ENCODE data around the gene HECW1.

HECW1 gene

DNA sequence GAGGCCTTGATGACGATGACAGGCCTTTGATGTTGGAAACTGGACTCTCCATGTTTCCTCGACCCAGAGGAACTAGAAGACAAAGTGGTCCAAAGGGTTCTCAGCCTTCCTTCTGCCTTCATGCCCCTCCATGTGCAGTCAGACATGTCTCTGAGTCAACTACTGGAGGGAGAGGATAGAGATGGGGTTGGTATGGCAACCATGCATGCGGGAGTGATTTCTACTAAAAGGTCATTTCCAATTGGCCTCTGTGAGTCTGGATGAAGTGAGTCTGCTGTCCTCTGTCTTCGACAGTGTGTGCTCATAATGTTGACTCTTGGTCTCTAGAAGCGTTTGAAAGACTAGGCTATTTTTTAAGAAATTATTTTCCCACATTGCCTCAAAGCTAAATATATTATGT is 499.7 kb downstream of the HECW1 start:
- no peak overlapping the region for H3K4me3 ChIP-seq (ENCODE audit: low read depth, low read length)
- H3K36me3 ChIP-seq (ENCODE audit: control insufficient read depth, insufficient read depth, low read length), result peaks cover 8% of the 10 kb centered on the region
- no peak overlapping the region for H3K9ac ChIP-seq (ENCODE audit: low read depth, low read length)
- no peaks in the 10 kb centered on the region for H3K9me3 ChIP-seq (ENCODE audit: control insufficient read depth, insufficient read depth, low read length)
- no peaks in the 10 kb centered on the region for H3K4me1 ChIP-seq (ENCODE audit: control insufficient read depth, insufficient read depth, low read length)
- H3K27me3 ChIP-seq (ENCODE audit: control insufficient read depth, insufficient read depth, low read length), result no peaks in the 10 kb centered on the region

DNA sequence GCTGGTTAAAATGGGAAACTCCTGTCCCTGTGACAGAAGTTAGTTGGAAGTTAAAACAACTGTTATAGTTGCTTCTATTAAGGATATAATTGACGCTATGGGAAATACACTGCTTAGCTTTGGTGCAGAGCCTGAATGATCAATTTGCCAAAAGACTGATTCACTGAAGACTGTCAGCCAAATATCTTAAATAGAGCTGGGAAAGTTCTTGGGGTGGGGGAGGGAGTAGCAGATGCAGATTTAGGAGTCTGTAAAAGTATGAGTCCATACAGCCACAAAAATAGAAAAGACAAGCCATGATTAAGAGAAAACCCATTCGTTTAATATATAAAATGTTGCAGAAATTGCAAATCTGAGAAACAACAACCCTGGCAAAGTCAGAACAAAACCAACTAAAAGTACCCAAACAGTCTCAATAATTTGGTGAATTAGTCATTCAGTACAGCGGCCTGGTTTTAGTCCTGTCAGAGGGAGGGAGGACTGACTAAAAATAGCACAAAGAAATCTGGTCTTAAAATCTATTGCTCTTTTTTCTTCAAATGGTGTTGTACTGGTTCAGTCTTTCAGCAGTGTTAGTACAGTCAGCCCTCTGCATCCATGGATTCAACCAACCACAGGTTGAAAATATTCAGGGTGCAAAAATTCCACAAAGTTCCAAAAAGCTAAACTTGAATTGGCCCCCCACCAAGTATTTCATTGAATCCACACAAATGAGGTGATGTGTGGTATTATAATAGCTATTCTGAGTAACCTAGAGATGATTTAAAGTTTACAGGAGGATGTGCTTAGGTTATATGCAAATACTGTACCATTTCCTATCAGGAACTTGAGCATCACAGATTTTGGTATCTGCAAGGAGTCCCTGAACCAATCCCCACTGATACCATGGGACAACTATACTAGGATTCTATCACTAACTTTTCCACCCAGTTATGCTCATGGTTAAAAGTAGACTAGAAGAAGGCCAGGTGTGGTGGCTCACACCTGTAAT is 500.4 kb downstream of the HECW1 start:
- Histone ChIP-seq H3K36me3 (ENCODE audit: control insufficient read depth, insufficient read depth, low read length) (peaks cover 8% of the 10 kb centered on the region), H3K9ac (ENCODE audit: low read depth, low read length) (no peak overlapping the region)

More for the DNA sequence above, 500.4 kb downstream of the HECW1 start:
- no peaks in the 10 kb centered on the region for H3K4me1 ChIP-seq (ENCODE audit: control insufficient read depth, insufficient read depth, low read length)
- H3K27me3 ChIP-seq (ENCODE audit: control insufficient read depth, insufficient read depth, low read length), result no peaks in the 10 kb centered on the region
- no peaks in the 10 kb centered on the region for H3K9me3 ChIP-seq (ENCODE audit: control insufficient read depth, insufficient read depth, low read length)
- no peak overlapping the region for H3K4me3 ChIP-seq (ENCODE audit: low read depth, low read length)

All from iPS-15b (cell line).